ENCODE data around the gene SMARCA1. TPM values are rescaled to one million over a fixed set of nuclear protein-coding genes. Genes with fewer than 3 reads are reported as not detected.

The SMARCA1 gene
- total RNA-seq, 2 donors from 2014 or later = 29.5 to 32.7 TPM

GRCh38 chrX:129478516-129478915 lies 44.8 kb downstream of the SMARCA1 start:
- intact Hi-C loops (cut with DNase I) = no loop called here
- DNase-seq (ENCODE audit: low spot score) = no peak

- DNase-seq (ENCODE audit: low spot score) = no peak
- intact Hi-C loops (cut with DNase I) = no loop called here
These were observed 51.2 kb downstream of the SMARCA1 start for GRCh38 chrX:129472116-129472515.

- intact Hi-C loops (cut with DNase I) = no loop called here
- DNase-seq (ENCODE audit: low spot score) = no peak
These were observed 60.6 kb downstream of the SMARCA1 start for GRCh38 chrX:129462707-129463106.

GRCh38 chrX:129461801-129462456 lies 61.4 kb downstream of the SMARCA1 start:
- intact Hi-C loops (cut with DNase I) = no loop called here
- no peak for DNase-seq (ENCODE audit: low spot score)

GRCh38 chrX:129452523-129452922 lies 70.8 kb downstream of the SMARCA1 start:
- intact Hi-C loops (cut with DNase I) = no loop called here
- no peak for DNase-seq (ENCODE audit: low spot score)

GRCh38 chrX:129450123-129450522 lies 73.2 kb downstream of the SMARCA1 start:
- intact Hi-C loops (cut with DNase I) = no loop called here
- DNase-seq (ENCODE audit: low spot score) = no peak

GRCh38 chrX:129449148-129449547 lies 74.1 kb downstream of the SMARCA1 start:
- intact Hi-C loops (cut with DNase I) = no loop called here

GRCh38 chrX:129445436-129445835 lies 77.9 kb downstream of the SMARCA1 start:
- DNase-seq (ENCODE audit: low spot score) = no peak
- intact Hi-C loops (cut with DNase I) = no loop called here

More at GRCh38 chrX:129449148-129449547, 74.1 kb downstream of the SMARCA1 start:
- no peak for DNase-seq (ENCODE audit: low spot score)

GRCh38 chrX:129433945-129434344 lies 89.3 kb downstream of the SMARCA1 start:
- intact Hi-C loops (cut with DNase I) = no loop called here
- DNase-seq (ENCODE audit: low spot score) = no peak

GRCh38 chrX:129433461-129433860 lies 89.8 kb downstream of the SMARCA1 start:
- no peak for DNase-seq (ENCODE audit: low spot score)
- intact Hi-C loops (cut with DNase I) = no loop called here

- DNase-seq (ENCODE audit: low spot score) = no peak
- intact Hi-C loops (cut with DNase I) = loop anchor here in 1 of 2 donors (5.0 kb wide), 1 partner anchor 1220 kb away; no protein-coding TSS in a partner anchor
These were observed 96.0 kb downstream of the SMARCA1 start for GRCh38 chrX:129427267-129427666.

GRCh38 chrX:129423191-129423590 lies 100.1 kb downstream of the SMARCA1 start:
- intact Hi-C loops (cut with DNase I) = no loop called here
- no peak for DNase-seq (ENCODE audit: low spot score)

- no peak for DNase-seq (ENCODE audit: low spot score)
- intact Hi-C loops (cut with DNase I) = no loop called here
These were observed 118.7 kb downstream of the SMARCA1 start for GRCh38 chrX:129404670-129405008.

- intact Hi-C loops (cut with DNase I) = no loop called here
- no peak for DNase-seq (ENCODE audit: low spot score)
These were observed 119.2 kb downstream of the SMARCA1 start for GRCh38 chrX:129403974-129404669.

Other genes starting within 250 kb of the SMARCA1 start
- gene OCRL, start 16.8 kb upstream of the SMARCA1 start, total RNA-seq = 10 to 100 TPM; 24.8 to 25.6 TPM
- gene APLN, start 131.5 kb upstream of the SMARCA1 start, total RNA-seq = 1 to 10 TPM; 6.1 to 8.5 TPM
- 10 to 100 TPM; 11.3 to 29.3 TPM for gene XPNPEP2, start 215.5 kb upstream of the SMARCA1 start, total RNA-seq